NT2/D1 (cell line): ENCODE results near the gene AP5B1.

Source experiments
- SUZ12 ChIP-seq: IDR thresholded peaks from 2 replicates; pipeline ENCODE4 v1.6.1; 2011; ENCODE audit not compliant: insufficient read length, insufficient read depth; ENCODE audit errors: extremely low read depth
- YY1 ChIP-seq: IDR thresholded peaks from 2 replicates; pipeline ENCODE4 v1.6.1; 2011; ENCODE audit not compliant: insufficient read length, insufficient read depth
- ZNF274 ChIP-seq: IDR thresholded peaks from 2 replicates; pipeline ENCODE4 v1.6.1; 2011; ENCODE audit warnings: mild to moderate bottlenecking, low read depth, low read length

- no peak for TF ChIP-seq YY1
- TF ChIP-seq SUZ12: no peak
- no peak for TF ChIP-seq ZNF274
Observed at GRCh38 chr11:65808744-65809341, 28.1 kb upstream of the AP5B1 start.
